Activated naive CD4-positive, alpha-beta T cell treated with anti-CD3 and anti-CD28 coated beads, Interleukin-2, amount 50 U/mL, for 72 hours (primary cell): ENCODE data around the gene UPB1. TPM values are rescaled to one million over a fixed set of nuclear protein-coding genes. Genes with fewer than 3 reads are reported as not detected.

Experiments
- ATAC-seq, 2 donors: fragments of 150-1000 bp; cut with Tn5 transposase; 2 replicates each; pipeline ENCODE4 v1.10.0; 2021; ENCODE audit warnings: mild to moderate bottlenecking in 2 of 2, moderate library complexity in 2 of 2
- DNase-seq, 2 donors: peaks; one replicate each; pipeline ENCODE4 v3.0.0; 2021 to 2022; ENCODE audit warnings: low spot score in 2 of 2
- H3K27ac Mint-ChIP-seq, 2 donors: one replicate each; pipeline ENCODE4 v1.8.0; 2022; ENCODE audit warnings: mild to moderate bottlenecking in 2 of 2, mixed read lengths in 2 of 2
- H3K36me3 Mint-ChIP-seq, 2 donors: one replicate each; pipeline ENCODE4 v1.8.0; 2022; ENCODE audit warnings: mixed read lengths in 2 of 2
- H3K9me3 Mint-ChIP-seq, 2 donors: one replicate each; pipeline ENCODE4 v1.8.0; 2022; ENCODE audit warnings: mixed read lengths in 2 of 2
- total RNA-seq, 2 donors: library from RNA; stranded (reverse); gene quantifications; one replicate each; pipeline ENCODE4 v1.2.3, GENCODE V29; 2022

The UPB1 gene
- total RNA-seq, 2 donors from 2014 or later: 0.23 to 0.57 TPM

DNA sequence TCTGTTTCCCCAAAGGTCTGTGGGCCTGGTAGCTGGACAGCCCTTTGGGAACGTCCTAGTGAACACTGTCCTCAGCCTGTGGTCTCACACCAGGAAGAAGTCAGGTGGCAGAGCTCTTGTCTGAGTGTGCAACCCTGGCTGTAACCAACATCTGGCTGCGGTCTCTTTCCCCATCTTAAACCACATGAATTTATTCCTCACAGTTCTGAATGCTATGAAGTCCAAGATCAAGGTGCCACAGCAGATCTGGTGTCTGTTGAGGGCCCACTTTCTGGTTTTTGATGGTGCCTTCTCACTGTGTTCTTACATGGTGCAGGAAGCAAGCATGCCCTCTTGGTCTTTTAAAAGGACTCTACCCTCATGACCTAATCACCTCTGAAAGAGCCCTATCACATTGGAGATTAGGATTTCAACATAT lies 2.7 kb downstream of the UPB1 start:
- DNase-seq (no peak), ATAC-seq (peak; percentile 32 to 62)
- no peaks in the 10 kb centered on the region for H3K36me3 Mint-ChIP-seq
- no peaks in the 10 kb centered on the region for H3K9me3 Mint-ChIP-seq
- no peak overlapping the region for H3K27ac Mint-ChIP-seq

- ATAC-seq (no peak), DNase-seq (no peak)
- H3K27ac Mint-ChIP-seq: no peak overlapping the region
- H3K36me3 Mint-ChIP-seq: no peaks in the 10 kb centered on the region
- H3K9me3 Mint-ChIP-seq: no peaks in the 10 kb centered on the region
These were observed 3.7 kb downstream of the UPB1 start for GRCh38 chr22:24498824-24499223.

- H3K36me3 Mint-ChIP-seq: no peaks in the 10 kb centered on the region
- DNase-seq (no peak), ATAC-seq (no peak)
- H3K27ac Mint-ChIP-seq: no peak overlapping the region
- H3K9me3 Mint-ChIP-seq: no peaks in the 10 kb centered on the region
These were observed 4.7 kb downstream of the UPB1 start for GRCh38 chr22:24499706-24500276.

DNA sequence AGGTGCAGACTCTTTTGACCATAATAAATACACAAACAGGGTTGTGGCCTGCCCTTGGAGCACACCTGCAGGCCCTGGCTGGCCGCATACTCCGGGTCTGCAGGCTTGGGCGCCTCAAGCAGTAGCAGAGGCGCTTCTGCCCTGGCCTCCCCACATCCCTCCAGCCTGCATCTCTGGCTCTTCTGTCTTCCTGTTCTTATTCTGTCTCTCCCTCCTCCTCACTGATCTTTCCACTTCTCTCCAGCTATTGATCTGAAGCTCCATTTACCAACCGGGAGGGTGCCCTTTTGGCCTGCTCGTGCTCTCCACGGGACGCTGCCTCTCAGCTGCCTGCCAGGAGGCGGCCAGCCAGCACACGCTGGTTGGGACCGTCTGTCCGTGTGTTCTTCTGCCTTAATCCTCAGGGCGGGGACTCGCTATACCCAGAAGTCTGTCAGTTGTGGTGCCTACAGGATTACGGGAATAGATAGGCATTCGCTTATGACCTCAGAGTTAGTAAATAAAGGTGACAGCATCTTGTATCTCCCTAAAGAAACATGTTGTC lies 5.2 kb downstream of the UPB1 start:
- Mint-ChIP-seq H3K36me3 (no peaks in the 10 kb centered on the region), H3K27ac (no peak overlapping the region), H3K9me3 (no peaks in the 10 kb centered on the region)
- DNase-seq: no peak
- no peak for ATAC-seq

DNA sequence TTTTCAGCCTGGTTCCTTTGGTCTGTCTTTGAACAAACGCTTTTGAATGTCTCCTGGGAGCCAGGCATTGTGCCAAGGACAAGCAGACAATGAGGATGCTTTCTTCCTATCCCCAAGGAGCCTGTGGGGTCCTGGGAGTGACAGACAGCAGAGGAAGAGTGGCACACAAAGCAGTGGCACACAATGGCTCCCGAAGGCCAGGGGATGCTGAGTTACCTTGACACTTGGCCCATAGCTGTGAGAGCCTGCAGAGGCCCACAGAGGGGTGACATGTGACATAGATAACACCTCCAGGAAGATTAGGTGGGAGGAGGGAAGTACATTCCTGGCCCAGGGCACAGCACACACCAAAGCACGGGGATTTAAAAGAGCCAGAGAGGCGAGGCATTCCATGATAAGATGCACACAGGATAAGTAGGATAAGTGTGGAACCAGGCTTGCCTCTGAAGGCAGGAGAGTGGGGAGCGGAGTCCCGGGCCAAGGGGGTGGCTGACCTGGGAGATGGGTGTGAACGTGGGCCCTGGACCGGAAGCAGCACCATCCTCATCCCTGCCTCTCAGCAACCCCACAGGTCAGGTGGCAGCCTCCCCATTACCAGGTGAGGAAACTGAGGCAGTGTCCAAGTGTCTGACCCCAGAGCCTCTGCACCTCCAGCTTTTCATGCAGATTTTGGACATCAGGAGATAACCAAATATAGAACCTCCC lies 6.3 kb downstream of the UPB1 start:
- no peaks in the 10 kb centered on the region for H3K36me3 Mint-ChIP-seq
- DNase-seq: no peak
- H3K27ac Mint-ChIP-seq: peak overlapping the region in 1 of 2 donors; percentile 43
- no peaks in the 10 kb centered on the region for H3K9me3 Mint-ChIP-seq
- ATAC-seq: no peak

DNA sequence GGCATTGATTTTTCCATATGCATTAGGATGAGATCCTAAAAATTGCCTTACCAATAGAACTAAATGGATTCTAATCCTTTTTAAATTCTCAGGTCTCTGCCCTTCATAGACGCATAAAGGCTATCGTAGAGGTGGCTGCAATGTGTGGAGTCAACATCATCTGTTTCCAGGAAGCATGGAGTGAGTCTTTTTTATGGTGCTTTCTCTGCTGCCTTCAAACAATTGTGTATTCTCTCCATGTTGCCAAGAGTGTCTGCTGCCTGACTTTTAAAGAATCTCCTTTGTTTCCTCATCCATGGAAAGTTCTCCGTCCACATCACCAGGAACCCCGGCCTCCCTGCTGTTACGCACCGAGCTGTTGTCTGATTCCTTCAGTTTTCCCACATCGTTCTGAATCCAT lies 6.9 kb downstream of the UPB1 start:
- ATAC-seq: no peak
- DNase-seq: no peak
- Mint-ChIP-seq H3K9me3 (no peaks in the 10 kb centered on the region), H3K36me3 (no peaks in the 10 kb centered on the region), H3K27ac (no peak overlapping the region)

- Mint-ChIP-seq H3K36me3 (no peaks in the 10 kb centered on the region), H3K27ac (no peak overlapping the region), H3K9me3 (no peaks in the 10 kb centered on the region)
- DNase-seq (no peak), ATAC-seq (no peak)
These were observed 7.4 kb downstream of the UPB1 start for GRCh38 chr22:24502541-24502940.

GRCh38 chr22:24503137-24503842 lies 8.2 kb downstream of the UPB1 start:
- no peaks in the 10 kb centered on the region for H3K36me3 Mint-ChIP-seq
- peak overlapping the region in 1 of 2 donors; percentile 56 for H3K27ac Mint-ChIP-seq
- H3K9me3 Mint-ChIP-seq: no peaks in the 10 kb centered on the region
- peak; percentile 78 to 92 for ATAC-seq
- peak in 1 of 2 donors; percentile 59 for DNase-seq

DNA sequence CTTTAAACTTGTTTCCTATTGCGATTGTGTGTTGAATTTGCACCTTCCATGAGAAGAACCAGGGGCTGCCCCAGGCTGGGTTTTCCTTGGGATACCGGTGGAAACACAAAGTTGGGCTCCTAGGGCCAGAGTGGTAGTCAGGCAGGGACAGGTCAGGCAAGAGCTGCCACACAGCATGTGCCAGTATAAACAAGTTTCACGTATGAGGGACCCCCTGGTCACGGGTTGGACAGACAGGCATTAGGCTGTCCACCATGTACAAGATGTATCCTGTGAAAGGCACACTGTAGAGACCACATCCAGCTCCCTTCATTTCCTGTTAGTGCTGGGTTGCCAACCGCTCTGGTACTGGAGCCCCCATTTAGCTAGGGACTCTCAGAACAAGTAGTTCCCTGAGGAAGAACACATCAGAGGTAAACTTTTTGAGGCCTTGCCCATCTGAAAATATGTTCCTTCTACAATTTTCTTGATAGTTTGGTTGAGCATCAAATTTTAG lies 8.8 kb downstream of the UPB1 start:
- H3K9me3 Mint-ChIP-seq: no peaks in the 10 kb centered on the region
- H3K27ac Mint-ChIP-seq: peak overlapping the region in 1 of 2 donors; percentile 56
- ATAC-seq: no peak
- DNase-seq: no peak
- no peaks in the 10 kb centered on the region for H3K36me3 Mint-ChIP-seq

DNA sequence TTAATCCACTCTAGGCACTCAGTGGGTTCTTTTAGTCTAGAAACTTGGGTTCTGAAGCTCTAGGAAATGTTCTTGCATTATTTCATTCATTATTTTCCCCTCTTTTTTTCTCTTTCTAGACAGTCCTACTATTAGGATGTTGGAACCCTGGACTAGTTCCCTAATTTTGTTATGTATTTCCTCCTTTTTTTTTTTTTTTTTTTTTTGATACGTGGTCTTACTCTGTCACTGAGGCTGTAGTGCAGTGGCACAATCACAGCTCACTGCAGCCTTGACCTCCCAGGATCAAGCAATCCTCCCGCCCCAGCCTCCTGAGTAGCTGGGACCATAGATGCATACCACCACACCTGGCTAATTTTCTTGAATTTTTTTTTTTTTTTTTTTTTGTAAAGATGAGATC lies 9.4 kb downstream of the UPB1 start:
- Mint-ChIP-seq H3K27ac (no peak overlapping the region), H3K36me3 (no peaks in the 10 kb centered on the region), H3K9me3 (no peaks in the 10 kb centered on the region)
- ATAC-seq (no peak), DNase-seq (no peak)

GRCh38 chr22:24504956-24505736 lies 10.0 kb downstream of the UPB1 start:
- no peak overlapping the region for H3K27ac Mint-ChIP-seq
- H3K9me3 Mint-ChIP-seq: no peaks in the 10 kb centered on the region
- ATAC-seq (no peak), DNase-seq (no peak)
- no peaks in the 10 kb centered on the region for H3K36me3 Mint-ChIP-seq

- no peak for ATAC-seq
- Mint-ChIP-seq H3K9me3 (no peaks in the 10 kb centered on the region), H3K36me3 (no peaks in the 10 kb centered on the region), H3K27ac (no peak overlapping the region)
- no peak for DNase-seq
These were observed 11.8 kb downstream of the UPB1 start for GRCh38 chr22:24506802-24507438.

- DNase-seq (no peak), ATAC-seq (no peak)
- Mint-ChIP-seq H3K9me3 (no peaks in the 10 kb centered on the region), H3K36me3 (no peaks in the 10 kb centered on the region), H3K27ac (no peak overlapping the region)
These were observed 12.6 kb downstream of the UPB1 start for GRCh38 chr22:24507716-24508115.

- ATAC-seq: peak; percentile 28 to 57
- Mint-ChIP-seq H3K27ac (no peak overlapping the region), H3K36me3 (no peaks in the 10 kb centered on the region), H3K9me3 (no peaks in the 10 kb centered on the region)
- no peak for DNase-seq
These were observed 15.8 kb downstream of the UPB1 start for GRCh38 chr22:24510637-24511625.

GRCh38 chr22:24512043-24512442 lies 16.9 kb downstream of the UPB1 start:
- ATAC-seq: no peak
- Mint-ChIP-seq H3K9me3 (no peaks in the 10 kb centered on the region), H3K27ac (no peak overlapping the region), H3K36me3 (no peaks in the 10 kb centered on the region)
- no peak for DNase-seq
